HL-60 (cell line): ENCODE data around the gene ZFHX3.

Experiments
- DNase-seq, 2 experiments: peaks; one replicate each; pipeline ENCODE4 v3.0.0-alpha.2; 2010 to 2020; ENCODE audit warnings: low read depth in 1 of 2, low spot score in 1 of 2
- H3K27ac ChIP-seq: fragments of 250-450 bp; sonication (Bioruptor Pico); replicated peaks from 2 replicates; pipeline ENCODE4 v1.5.1; 2020; ENCODE audit warnings: mild to moderate bottlenecking, moderate library complexity
- H3K27me3 ChIP-seq: fragments of 250-450 bp; sonication (Bioruptor Pico); 2 replicates; pipeline ENCODE4 v1.5.1; 2021; ENCODE audit warnings: mild to moderate bottlenecking, moderate library complexity; ENCODE audit not compliant: insufficient read depth, poor library complexity, severe bottlenecking
- H3K4me3 ChIP-seq: replicated peaks from 2 replicates; pipeline ENCODE4 v1.5.1; 2011; ENCODE audit warnings: mild to moderate bottlenecking, control low read depth, low read length; ENCODE audit not compliant: insufficient read depth
- CTCF ChIP-seq: IDR thresholded peaks from one replicate; pipeline ENCODE4 v1.5.1; 2011; ENCODE audit warnings: low read length, control low read depth, inconsistent platforms; ENCODE audit not compliant: insufficient read depth
- GABPA ChIP-seq: IDR thresholded peaks from 2 replicates; pipeline ENCODE4 v1.6.1; 2012; ENCODE audit warnings: low read depth
- POLR2AphosphoS5 ChIP-seq: IDR thresholded peaks from 2 replicates; pipeline ENCODE4 v1.6.1; 2012; ENCODE audit warnings: low read depth
- REST ChIP-seq: IDR thresholded peaks from 2 replicates; pipeline ENCODE4 v1.6.1; 2012; ENCODE audit warnings: low read depth; ENCODE audit not compliant: insufficient replicate concordance
- SPI1 ChIP-seq: IDR thresholded peaks from 2 replicates; pipeline ENCODE4 v1.6.1; 2012; ENCODE audit warnings: low read depth, mild to moderate bottlenecking, borderline replicate concordance

Gene ZFHX3

GRCh38 chr16:73031984-73032383, 15.9 kb downstream of the ZFHX3 start:
- Histone ChIP-seq H3K4me3 (no peak overlapping the region), H3K27me3 (no peaks in the 10 kb centered on the region), H3K27ac (no peak overlapping the region)
- no peak for TF ChIP-seq POLR2AphosphoS5
- TF ChIP-seq REST, result no peak
- TF ChIP-seq GABPA, result no peak
- no peak for TF ChIP-seq SPI1
- TF ChIP-seq CTCF, result no peak
- no peak for DNase-seq

GRCh38 chr16:73031155-73031866, 16.6 kb downstream of the ZFHX3 start:
- no peak overlapping the region for H3K27ac ChIP-seq
- no peak for DNase-seq
- no peak overlapping the region for H3K4me3 ChIP-seq
- TF ChIP-seq CTCF (no peak), SPI1 (no peak), GABPA (no peak), REST (no peak), POLR2AphosphoS5 (no peak)
- H3K27me3 ChIP-seq, result no peaks in the 10 kb centered on the region

GRCh38 chr16:73028721-73029361, 19.1 kb downstream of the ZFHX3 start:
- no peak overlapping the region for H3K4me3 ChIP-seq
- H3K27ac ChIP-seq, result no peak overlapping the region
- H3K27me3 ChIP-seq, result no peaks in the 10 kb centered on the region
- DNase-seq, result no peak
- no peak for TF ChIP-seq CTCF
- no peak for TF ChIP-seq SPI1

- DNase-seq, result no peak
- Histone ChIP-seq H3K27ac (no peak overlapping the region), H3K4me3 (no peak overlapping the region), H3K27me3 (no peaks in the 10 kb centered on the region)
- no peak for TF ChIP-seq REST
- no peak for TF ChIP-seq GABPA
- TF ChIP-seq CTCF, result no peak
- no peak for TF ChIP-seq POLR2AphosphoS5
- TF ChIP-seq SPI1, result no peak
Observed at GRCh38 chr16:73028263-73028662, 19.7 kb downstream of the ZFHX3 start.
